CD14-positive monocyte (primary cell): ENCODE measurements around the gene BACH2. TPM values are rescaled to one million over a fixed set of nuclear protein-coding genes. Genes with fewer than 3 reads are reported as not detected.
"Not testable (repeated sequence)": the region's sequence is repeated elsewhere in the genome, so short reads cannot be mapped to it uniquely, and the experiment has no call there.

Source experiments
- DNase-seq, 3 donors: peaks; one replicate each; pipeline ENCODE4 v3.0.0-alpha.2; 2011 to 2022
- H2AFZ ChIP-seq: 2 replicates; pipeline ENCODE4 v1.6.0; 2012; ENCODE audit warnings: mild to moderate bottlenecking, low read depth, low read length, inconsistent platforms; ENCODE audit not compliant: insufficient read depth, poor library complexity, severe bottlenecking
- H3K27ac ChIP-seq, 2 donors: 1 replicate in 1 of 2; 2 replicates in 1 of 2; pipeline ENCODE4 v1.5.1; 2012 to 2013; ENCODE audit warnings: low read length in 2 of 2, control low read depth in 1 of 2, inconsistent platforms in 1 of 2, low read depth in 1 of 2, mild to moderate bottlenecking in 1 of 2
- H3K27me3 ChIP-seq, 2 donors: one replicate each; pipeline versions ENCODE4 v1.6.0 to v1.6.1; 2011 to 2013; ENCODE audit warnings: low read length in 2 of 2; ENCODE audit not compliant: control insufficient read depth in 2 of 2, insufficient read depth in 2 of 2
- H3K36me3 ChIP-seq, 2 donors: replicated peaks in 1 of 2; 1 replicate in 1 of 2; 2 replicates in 1 of 2; pipeline versions ENCODE4 v1.5.1 to v1.6.1; 2012 to 2013; ENCODE audit warnings: low read length in 2 of 2, control low read depth in 1 of 2, inconsistent platforms in 1 of 2, mild to moderate bottlenecking in 1 of 2; ENCODE audit not compliant: insufficient read depth in 2 of 2, control insufficient read depth in 1 of 2
- H3K4me1 ChIP-seq, 2 donors: 1 replicate in 1 of 2; 2 replicates in 1 of 2; pipeline versions ENCODE4 v1.5.1 to v1.6.1; 2012 to 2013; ENCODE audit warnings: low read length in 2 of 2, control low read depth in 1 of 2, inconsistent platforms in 1 of 2, mild to moderate bottlenecking in 1 of 2, moderate library complexity in 1 of 2; ENCODE audit not compliant: insufficient read depth in 2 of 2, control insufficient read depth in 1 of 2
- H3K4me2 ChIP-seq: replicated peaks from 2 replicates; pipeline ENCODE3; 2012; ENCODE audit warnings: low read length, moderate library complexity, mild to moderate bottlenecking; ENCODE audit not compliant: poor library complexity, severe bottlenecking; ENCODE audit errors: extremely low read depth
- H3K4me3 ChIP-seq, 3 experiments: fragments of 200-600 bp in 1 of 3; sonication (generic) in 1 of 3; replicated peaks in 1 of 3; 1 replicate in 2 of 3; 2 replicates in 1 of 3; pipeline ENCODE4 v1.5.1; 2011 to 2013; ENCODE audit warnings: low read length in 3 of 3, mild to moderate bottlenecking in 3 of 3, control low read depth in 2 of 3, low read depth in 2 of 3, inconsistent platforms in 1 of 3, moderate library complexity in 1 of 3
- H3K79me2 ChIP-seq: 2 replicates; pipeline ENCODE4 v1.6.0; 2012; ENCODE audit warnings: mild to moderate bottlenecking, control low read depth, inconsistent platforms, low read length, moderate library complexity; ENCODE audit not compliant: insufficient read depth
- H3K9ac ChIP-seq: 2 replicates; pipeline ENCODE4 v1.6.0; 2017; ENCODE audit warnings: low read length, mild to moderate bottlenecking; ENCODE audit not compliant: insufficient read depth, poor library complexity, severe bottlenecking
- H3K9me3 ChIP-seq, 2 donors: replicated peaks in 1 of 2; 1 replicate in 1 of 2; 2 replicates in 1 of 2; pipeline versions ENCODE4 v1.5.1 to v1.6.1; 2012 to 2013; ENCODE audit warnings: low read length in 2 of 2, control low read depth in 1 of 2; ENCODE audit not compliant: control insufficient read depth in 1 of 2, insufficient read depth in 1 of 2
- H4K20me1 ChIP-seq: 2 replicates; pipeline ENCODE4 v1.6.0; 2012; ENCODE audit warnings: mild to moderate bottlenecking, low read length, control low read depth, moderate library complexity; ENCODE audit not compliant: insufficient read depth
- H3K27ac Mint-ChIP-seq, 7 donors: one replicate each; pipeline ENCODE4 v1.8.0; 2020; ENCODE audit warnings: mild to moderate bottlenecking in 7 of 7, mixed read lengths in 7 of 7, moderate library complexity in 6 of 7, inconsistent platforms in 2 of 7
- H3K27me3 Mint-ChIP-seq, 3 donors: one replicate each; pipeline ENCODE4 v1.8.0; 2021 to 2022; ENCODE audit warnings: low read depth in 3 of 3, mild to moderate bottlenecking in 3 of 3, mixed read lengths in 3 of 3, moderate library complexity in 3 of 3, inconsistent platforms in 1 of 3
- H3K36me3 Mint-ChIP-seq, 2 donors: one replicate each; pipeline ENCODE4 v1.8.0; 2020; ENCODE audit warnings: mixed read lengths in 2 of 2, inconsistent platforms in 1 of 2, mild to moderate bottlenecking in 1 of 2
- H3K4me1 Mint-ChIP-seq: one replicate; pipeline ENCODE4 v1.8.0; 2020; ENCODE audit warnings: mild to moderate bottlenecking, mixed read lengths
- H3K4me3 Mint-ChIP-seq, 2 donors: one replicate each; pipeline ENCODE4 v1.8.0; 2020; ENCODE audit warnings: mild to moderate bottlenecking in 2 of 2, mixed read lengths in 2 of 2, moderate library complexity in 1 of 2
- H3K9me3 Mint-ChIP-seq, 7 donors: one replicate each; pipeline ENCODE4 v1.8.0; 2020 to 2022; ENCODE audit warnings: mixed read lengths in 7 of 7, mild to moderate bottlenecking in 6 of 7, moderate library complexity in 6 of 7, inconsistent platforms in 2 of 7
- CTCF ChIP-seq: fragments of 200-600 bp; IDR thresholded peaks from one replicate; pipeline ENCODE4 v1.8.0; 2022; ENCODE audit warnings: antibody characterized with exemption, mild to moderate bottlenecking
- WGBS: methylation state at CpG from one replicate; pipeline ENCODE4 v1.1.5; 2013; ENCODE audit warnings: missing lambda C conversion rate; ENCODE audit not compliant: insufficient coverage; 5-methylcytosine and 5-hydroxymethylcytosine counted together
- intact Hi-C, 2 donors: fragments of 100-400 bp; cut with micrococcal nuclease; formaldehyde crosslinking; loops; one replicate each; pipeline versions ENCODE4 v1.15.0 to v1.15.1; 2023
- polyA plus RNA-seq, 3 donors: library from polyadenylated mRNA; depleted of rRNA in 1 of 3; unstranded in 2 of 3; stranded (reverse) in 1 of 3; fragments of 300-500 nt in 2 of 3; fragments of >200 nt in 1 of 3; fragmentation: Illumina TruSeq in 2 of 3; gene quantifications; 1 replicate in 2 of 3; 2 replicates in 1 of 3; pipeline ENCODE4 v1.2.3, GENCODE V29; 2012 to 2021

The BACH2 gene
- polyA plus RNA-seq, 3 donors: 0.04 to 0.09 (median 0.05) TPM

- no CpG with 5 or more reads among the region's 2 CpGs for WGBS
- no peaks in the 10 kb centered on the region for H3K9me3 ChIP-seq
- intact Hi-C loops: no loop called here
- H2AFZ ChIP-seq: no peak overlapping the region
- no peaks in the 10 kb centered on the region for H3K79me2 ChIP-seq
- DNase-seq: no peak
- H3K36me3 ChIP-seq: no peaks in the 10 kb centered on the region
- Mint-ChIP-seq H3K4me3 (no peak overlapping the region), H3K27ac (no peak overlapping the region), H3K27me3 (peaks cover 0 to 1% (median 0%) of the 10 kb centered on the region in 3 donors), H3K36me3 (no peaks in the 10 kb centered on the region), H3K4me1 (no peaks in the 10 kb centered on the region), H3K9me3 (peaks cover 0 to 12% (median 6%) of the 10 kb centered on the region in 7 donors)
- no peaks in the 10 kb centered on the region for H4K20me1 ChIP-seq
- no peak overlapping the region for H3K9ac ChIP-seq
- no peaks in the 10 kb centered on the region for H3K4me1 ChIP-seq
- no peak overlapping the region for H3K4me2 ChIP-seq
- no peak overlapping the region for H3K4me3 ChIP-seq
- H3K27me3 ChIP-seq: no peaks in the 10 kb centered on the region
- H3K27ac ChIP-seq: no peak overlapping the region
- TF ChIP-seq CTCF: no peak
Measured at GRCh38 chr6:90118581-90118980, 178.1 kb downstream of the BACH2 start.

- H3K4me1 Mint-ChIP-seq: no peaks in the 10 kb centered on the region
- no peaks in the 10 kb centered on the region for H3K36me3 Mint-ChIP-seq
- H3K4me1 ChIP-seq: no peaks in the 10 kb centered on the region
- H2AFZ ChIP-seq: no peak overlapping the region
- no peak overlapping the region for H3K4me2 ChIP-seq
- no peak overlapping the region for H3K9ac ChIP-seq
- H3K27me3 ChIP-seq: no peaks in the 10 kb centered on the region
- H3K4me3 ChIP-seq: no peak overlapping the region
- no peak overlapping the region for H3K27ac ChIP-seq
- H4K20me1 ChIP-seq: no peaks in the 10 kb centered on the region
- DNase-seq: no peak
- peaks cover 0 to 4% of the 10 kb centered on the region in 2 donors for H3K9me3 ChIP-seq
- no peak overlapping the region for H3K27ac Mint-ChIP-seq
- intact Hi-C loops: no loop called here
- H3K79me2 ChIP-seq: no peaks in the 10 kb centered on the region
- H3K4me3 Mint-ChIP-seq: no peak overlapping the region
- H3K27me3 Mint-ChIP-seq: peaks cover 0 to 1% (median 0%) of the 10 kb centered on the region in 3 donors
- no CpG with 5 or more reads among the region's 1 CpG for WGBS
- H3K36me3 ChIP-seq: no peaks in the 10 kb centered on the region
- H3K9me3 Mint-ChIP-seq: peaks cover 4 to 17% (median 11%) of the 10 kb centered on the region in 7 donors
- TF ChIP-seq CTCF: no peak
Measured at GRCh38 chr6:90118069-90118468, 178.6 kb downstream of the BACH2 start.

- H3K4me1 ChIP-seq, H3K9me3 ChIP-seq, H3K27me3 ChIP-seq, H3K4me3 Mint-ChIP-seq, H3K36me3 Mint-ChIP-seq, H4K20me1 ChIP-seq, H3K9ac ChIP-seq, H3K4me1 Mint-ChIP-seq, H3K79me2 ChIP-seq, H3K4me3 ChIP-seq, H3K27ac Mint-ChIP-seq, H3K4me2 ChIP-seq, H3K27me3 Mint-ChIP-seq, H2AFZ ChIP-seq, H3K36me3 ChIP-seq, DNase-seq, H3K27ac ChIP-seq, intact Hi-C loops: not testable (repeated sequence)
- WGBS: no CpG with 5 or more reads among the region's 3 CpGs
- peaks cover 6 to 24% (median 13%) of the 10 kb centered on the region in 7 donors for H3K9me3 Mint-ChIP-seq
Measured at GRCh38 chr6:90116126-90116525, 180.5 kb downstream of the BACH2 start.
